ENCODE measurements around the gene PKIG. TPM values are rescaled to one million over a fixed set of nuclear protein-coding genes. Genes with fewer than 3 reads are reported as not detected.
A peak's percentile ranks its signal among the peaks of the same experiment; 100 is the strongest.

Gene PKIG
- total and polyA plus RNA-seq, 10 of the 15 experiments (the other 5 are each of a cell fraction or from before 2014, with no cell fraction given): 5.7 to 82.3 (median 39.7) TPM

GRCh38 chr20:44609516-44610312 lies 27.3 kb downstream of the PKIG start:
- Histone ChIP-seq H4K20me1 (ENCODE audit: control insufficient read depth, insufficient read depth) (no peaks in the 10 kb centered on the region), H3K4me2 (ENCODE audit: control insufficient read depth, insufficient read depth) (peak overlapping the region; percentile 69), H3K9ac (ENCODE audit: control insufficient read depth, insufficient read depth, low read length) (peak overlapping the region; percentile 18; the same call in 1 of the 2 replicates), H3K27me3 (replicated peaks in 1 of 2; ENCODE audit: control insufficient read depth in 2 of 2, insufficient read depth in 2 of 2, low read length in 1 of 2) (no peaks in the 10 kb centered on the region), H3K27ac (ENCODE audit: control insufficient read depth, insufficient read depth) (peak overlapping the region; percentile 57), H3K4me1 (ENCODE audit: control insufficient read depth, insufficient read depth, low read length) (peaks cover 13% of the 10 kb centered on the region), H3K9me3 (replicated peaks; ENCODE audit: control insufficient read depth, insufficient read depth, low read length) (no peaks in the 10 kb centered on the region), H3K36me3 (ENCODE audit: control insufficient read depth in 2 of 2, insufficient read depth in 2 of 2, low read length in 1 of 2) (peaks cover 2 to 8% of the 10 kb centered on the region in 2 experiments; a peak in 3 of 4 replicates), H3K79me2 (ENCODE audit: control insufficient read depth, insufficient read depth, low read length) (no peaks in the 10 kb centered on the region; the same call in 1 of the 2 replicates), H3K4me3 (no peak overlapping the region), H2AFZ (ENCODE audit: control insufficient read depth, low read depth, low read length) (peak overlapping the region; percentile 89)
- peak; percentile 98 for ATAC-seq
- no TSS peak for BruUV-seq (replicated peaks)
- ChIA-PET SMC1A (ENCODE audit: uncharacterized antibody, unreplicated experiment) (interaction anchor here (0.7 to 5.5 kb wide), 43 partner anchors 8 to 224 kb away, joined by 3 to 85 read pairs (median 4); partner anchors contain the start of genes PKIG and SERINC3), RAD21 (ENCODE audit: unreplicated experiment) (interaction anchor here (0.6 to 4.0 kb wide), 28 partner anchors 8 to 228 kb away, joined by 3 to 97 read pairs (median 6); partner anchors contain the start of genes PKIG, SERINC3 and TTPAL), CTCF (interaction anchor here (0.6 to 7.5 kb wide), 43 partner anchors 8 to 395 kb away, joined by 3 to 158 read pairs (median 5); partner anchors contain the start of genes PKIG, SERINC3 and TTPAL), POLR2A (interaction anchor here (0.6 to 1.8 kb wide), 4 partner anchors 23 to 34 kb away, joined by 3 to 9 read pairs (median 6); no protein-coding TSS in a partner anchor)
- no peak for DNase-seq (ENCODE audit: low read depth, low spot score)
- WGBS (ENCODE audit: insufficient coverage, insufficient replicate concordance, low lambda C conversion rate, missing lambda C conversion rate): 41% methylated on average over 25 of the region's 25 CpGs
- FAIRE-seq: peak; percentile 88
- intact Hi-C loops (cut with micrococcal nuclease; ENCODE audit: unreplicated experiment): loop anchor here (1.0 to 5.0 kb wide), 7 partner anchors 33 to 392 kb away; partner anchors contain the start of genes SERINC3 and TTPAL
- in situ Hi-C loops (cut with MboI): loop anchor here (5.0 to 10.0 kb wide), 2 partner anchors 222 to 395 kb away; partner anchors contain the start of gene OSER1
- TF ChIP-seq BRCA1 (IDR thresholded peaks at IDR 0.05; ENCODE audit: low read depth, low read length): no peak
- TF ChIP-seq MXI1 (IDR thresholded peaks at IDR 0.05; ENCODE audit: low read depth, low read length): no peak
- no peak for TF ChIP-seq PML (IDR thresholded peaks at IDR 0.05; ENCODE audit: low read length)
- TF ChIP-seq YY1 (IDR thresholded peaks at IDR 0.05; ENCODE audit: low read depth, low read length): peak; percentile 57; the same call in 1 of the 2 replicates
- no peak for TF ChIP-seq HDAC2 (IDR thresholded peaks at IDR 0.05)
- TF ChIP-seq ZNF24 (IDR thresholded peaks at IDR 0.05): 0 out of 2 replicates have a peak, but pooled peaks have one; percentile 47
- TF ChIP-seq NR2C2 (IDR thresholded peaks at IDR 0.05; ENCODE audit: borderline replicate concordance, control insufficient read depth, insufficient read length, low read depth): no peak
- TF ChIP-seq GABPA (IDR thresholded peaks at IDR 0.05; ENCODE audit: low read depth): no peak
- TF ChIP-seq TCF12 (IDR thresholded peaks at IDR 0.05; ENCODE audit: low read depth, low read length): no peak
- TF ChIP-seq EP300 (IDR thresholded peaks at IDR 0.05; ENCODE audit: borderline replicate concordance in 1 of 2, control insufficient read depth in 1 of 2, low read depth in 2 of 2, low read length in 2 of 2): no peak
- no peak for TF ChIP-seq SKIL (IDR thresholded peaks at IDR 0.05; ENCODE audit: low read depth, poor library complexity, severe bottlenecking)
- no peak for TF ChIP-seq USF2 (IDR thresholded peaks at IDR 0.05; ENCODE audit: borderline replicate concordance, low read depth, low read length)
- peak; percentile 84 to 88 for TF ChIP-seq IKZF2 (IDR thresholded peaks at IDR 0.05)
- TF ChIP-seq CHD2 (IDR thresholded peaks at IDR 0.05; ENCODE audit: borderline replicate concordance, low read depth, low read length): peak; percentile 42; the same call in 1 of the 2 replicates
- peak; percentile 74 for TF ChIP-seq SMARCA5 (IDR thresholded peaks at IDR 0.05)
- no peak for TF ChIP-seq PRDM15 (CRISPR knock-in tag; IDR thresholded peaks at IDR 0.05)
